H9 (cell line): Measurements from ENCODE around the gene OR12D1. TPM values are rescaled to one million over a fixed set of nuclear protein-coding genes. Genes with fewer than 3 reads are reported as not detected.

ENCODE experiments used
- DNase-seq: peaks from one replicate; pipeline ENCODE4 v3.0.0-alpha.2; 2017
- H2AFZ ChIP-seq: one replicate; pipeline ENCODE4 v1.6.1; 2013; ENCODE audit warnings: mild to moderate bottlenecking, low read length, control low read depth, moderate library complexity
- H2AK5ac ChIP-seq: 2 replicates; pipeline ENCODE4 v1.6.1; 2013; ENCODE audit warnings: low read length, control low read depth, mixed read lengths; ENCODE audit not compliant: insufficient read length
- H2BK120ac ChIP-seq: one replicate; pipeline ENCODE4 v1.6.1; 2013; ENCODE audit warnings: low read depth, mild to moderate bottlenecking, low read length, control low read depth, inconsistent platforms; ENCODE audit not compliant: poor library complexity, severe bottlenecking
- H2BK12ac ChIP-seq: 2 replicates; pipeline ENCODE4 v1.6.1; 2013; ENCODE audit warnings: low read length, control low read depth, mixed read lengths, low read depth; ENCODE audit not compliant: insufficient read length
- H2BK15ac ChIP-seq: 2 replicates; pipeline ENCODE4 v1.6.1; 2013; ENCODE audit warnings: low read depth, low read length, control low read depth
- H2BK20ac ChIP-seq: one replicate; pipeline ENCODE4 v1.6.1; 2013; ENCODE audit warnings: low read depth, mild to moderate bottlenecking, low read length, control low read depth, inconsistent platforms; ENCODE audit not compliant: poor library complexity, severe bottlenecking
- H2BK5ac ChIP-seq: 2 replicates; pipeline ENCODE4 v1.6.1; 2013; ENCODE audit warnings: low read length, control low read depth, mixed read lengths; ENCODE audit not compliant: insufficient read length
- H3K14ac ChIP-seq: 2 replicates; pipeline ENCODE4 v1.6.1; 2013; ENCODE audit warnings: low read length, control low read depth; ENCODE audit not compliant: insufficient read depth
- H3K18ac ChIP-seq: 2 replicates; pipeline ENCODE4 v1.6.1; 2013; ENCODE audit warnings: low read depth, mild to moderate bottlenecking, mixed read lengths, low read length, control low read depth; ENCODE audit not compliant: insufficient read length
- H3K23ac ChIP-seq: 2 replicates; pipeline ENCODE4 v1.6.1; 2013; ENCODE audit warnings: low read length, control low read depth, mixed read lengths, low read depth; ENCODE audit not compliant: insufficient read length
- H3K23me2 ChIP-seq: 2 replicates; pipeline ENCODE4 v1.6.1; 2013; ENCODE audit warnings: low read depth, mild to moderate bottlenecking, mixed read lengths, low read length, control low read depth; ENCODE audit not compliant: insufficient read length, poor library complexity, severe bottlenecking
- H3K27ac ChIP-seq: 2 replicates; pipeline ENCODE4 v1.5.1; 2013; ENCODE audit warnings: low read length, control low read depth, mixed read lengths, low read depth; ENCODE audit not compliant: insufficient read length
- H3K27me3 ChIP-seq: 2 replicates; pipeline ENCODE4 v1.6.1; 2013; ENCODE audit warnings: low read length, control low read depth, inconsistent platforms; ENCODE audit not compliant: insufficient read depth
- H3K4ac ChIP-seq: 2 replicates; pipeline ENCODE4 v1.6.1; 2013; ENCODE audit warnings: low read depth, mild to moderate bottlenecking, control low read depth, inconsistent platforms, low read length, moderate library complexity
- H3K4me1 ChIP-seq: 2 replicates; pipeline ENCODE4 v1.6.1; 2013; ENCODE audit warnings: low read length, control low read depth, inconsistent platforms; ENCODE audit not compliant: insufficient read depth
- H3K4me2 ChIP-seq: 2 replicates; pipeline ENCODE4 v1.6.1; 2013; ENCODE audit warnings: low read length, control low read depth, mixed read lengths; ENCODE audit not compliant: insufficient read length, insufficient read depth
- H3K56ac ChIP-seq: 2 replicates; pipeline ENCODE4 v1.6.1; 2013; ENCODE audit warnings: low read depth, mild to moderate bottlenecking, mixed read lengths, low read length, control low read depth; ENCODE audit not compliant: insufficient read length
- H3K79me1 ChIP-seq: 2 replicates; pipeline ENCODE4 v1.6.1; 2013; ENCODE audit warnings: low read depth, mild to moderate bottlenecking, moderate library complexity, low read length, control low read depth, inconsistent platforms; ENCODE audit not compliant: insufficient read depth, poor library complexity, severe bottlenecking
- H3K79me2 ChIP-seq: 2 replicates; pipeline ENCODE4 v1.6.1; 2013; ENCODE audit warnings: low read length, control low read depth, inconsistent platforms; ENCODE audit not compliant: insufficient read depth
- H3K9ac ChIP-seq: 2 replicates; pipeline ENCODE4 v1.6.1; 2013; ENCODE audit warnings: low read length, control low read depth, mixed read lengths; ENCODE audit not compliant: insufficient read length; ENCODE audit errors: extremely low read depth
- H3K9me3 ChIP-seq: one replicate; pipeline ENCODE4 v1.6.1; 2013; ENCODE audit warnings: low read depth, low read length, inconsistent platforms; ENCODE audit not compliant: control insufficient read depth
- H3T11ph ChIP-seq: one replicate; pipeline ENCODE4 v1.6.1; 2013; ENCODE audit warnings: mild to moderate bottlenecking, low read length, control low read depth, inconsistent platforms
- H4K20me1 ChIP-seq: one replicate; pipeline ENCODE4 v1.6.1; 2013; ENCODE audit not compliant: control insufficient read depth, insufficient read length, insufficient read depth
- H4K5ac ChIP-seq: 2 replicates; pipeline ENCODE4 v1.6.1; 2013; ENCODE audit warnings: low read depth, mild to moderate bottlenecking, mixed read lengths, low read length, control low read depth; ENCODE audit not compliant: insufficient read length
- H4K8ac ChIP-seq: replicated peaks from 2 replicates; pipeline ENCODE4 v1.6.1; 2013; ENCODE audit warnings: low read length, control low read depth, mixed read lengths, low read depth; ENCODE audit not compliant: insufficient read length
- H4K91ac ChIP-seq: 2 replicates; pipeline ENCODE4 v1.6.1; 2013; ENCODE audit warnings: low read depth, mild to moderate bottlenecking, moderate library complexity, mixed read lengths, low read length, control low read depth; ENCODE audit not compliant: insufficient read length
- H3K27ac Mint-ChIP-seq, 3 experiments: 2 replicates in 2 of 3; 3 replicates in 1 of 3; pipeline ENCODE4 v1.8.0; 2020 to 2021; ENCODE audit warnings: mixed read lengths in 3 of 3, mild to moderate bottlenecking in 1 of 3, moderate library complexity in 1 of 3
- H3K27me3 Mint-ChIP-seq: 2 replicates; pipeline ENCODE4 v1.8.0; 2021; ENCODE audit warnings: low read depth, mild to moderate bottlenecking, moderate library complexity, mixed read lengths
- H3K36me3 Mint-ChIP-seq, 3 experiments: 2 replicates in 2 of 3; 3 replicates in 1 of 3; pipeline ENCODE4 v1.8.0; 2020 to 2021; ENCODE audit warnings: low read depth in 3 of 3, mixed read lengths in 3 of 3; ENCODE audit not compliant: insufficient read depth in 1 of 3
- H3K4me1 Mint-ChIP-seq, 2 experiments: 2 replicates each; pipeline ENCODE4 v1.8.0; 2020; ENCODE audit warnings: mixed read lengths in 2 of 2
- H3K4me3 Mint-ChIP-seq, 2 experiments: 2 replicates in 1 of 2; 3 replicates in 1 of 2; pipeline ENCODE4 v1.8.0; 2020 to 2021; ENCODE audit warnings: mild to moderate bottlenecking in 2 of 2, mixed read lengths in 2 of 2, moderate library complexity in 1 of 2
- H3K9me3 Mint-ChIP-seq, 2 experiments: 2 replicates in 1 of 2; 3 replicates in 1 of 2; pipeline ENCODE4 v1.8.0; 2020; ENCODE audit warnings: mild to moderate bottlenecking in 2 of 2, mixed read lengths in 2 of 2, moderate library complexity in 1 of 2
- CTCF ChIP-seq: fragments of 200-600 bp; sonication (generic); conservative IDR thresholded peaks from 3 replicates; pipeline ENCODE4 v1.8.0; 2021; ENCODE audit warnings: antibody characterized with exemption, mild to moderate bottlenecking
- WGBS: extraction: QIAGEN DNeasy Blood & Tissue Kit; methylation state at CpG from one replicate; pipeline ENCODE4 v1.1.7; 2013; ENCODE audit warnings: missing lambda C conversion rate, low lambda C conversion rate, mixed read lengths; ENCODE audit not compliant: insufficient read length; ENCODE audit errors: extremely low coverage; 5-methylcytosine and 5-hydroxymethylcytosine counted together
- total RNA-seq: library from RNA; stranded (reverse); gene quantifications from 2 replicates; pipeline ENCODE4 v1.2.1, GENCODE V29; 2021

Gene OR12D1
- total RNA-seq, 1 experiment from 2014 or later: not detected

- Histone ChIP-seq H2BK15ac (no peak overlapping the region), H3K4me2 (no peak overlapping the region), H3K27ac (no peak overlapping the region), H2BK20ac (no peak overlapping the region), H2AFZ (no peak overlapping the region), H3K4ac (no peak overlapping the region), H4K20me1 (no peaks in the 10 kb centered on the region), H3K9ac (no peak overlapping the region), H3T11ph (no peak overlapping the region), H3K79me2 (no peaks in the 10 kb centered on the region), H3K18ac (no peak overlapping the region), H4K5ac (no peak overlapping the region), H3K4me1 (peaks cover 3% of the 10 kb centered on the region; the same call in 1 of the 2 replicates), H3K14ac (no peak overlapping the region), H3K23ac (no peak overlapping the region), H4K8ac (no peak overlapping the region), H2AK5ac (no peak overlapping the region), H3K9me3 (no peaks in the 10 kb centered on the region), H2BK120ac (no peak overlapping the region), H2BK5ac (no peak overlapping the region), H4K91ac (no peak overlapping the region), H3K23me2 (no peaks in the 10 kb centered on the region), H3K56ac (no peak overlapping the region), H2BK12ac (no peak overlapping the region), H3K27me3 (no peaks in the 10 kb centered on the region), H3K79me1 (no peaks in the 10 kb centered on the region)
- DNase-seq: no peak
- H3K9me3 Mint-ChIP-seq: no peaks in the 10 kb centered on the region; a peak in 2 of 5 replicates
- WGBS: no CpG with 5 or more reads among the region's 2 CpGs
- no peak overlapping the region; a peak in 1 of 7 replicates for H3K27ac Mint-ChIP-seq
- H3K36me3 Mint-ChIP-seq: no peaks in the 10 kb centered on the region
- H3K4me3 Mint-ChIP-seq: no peak overlapping the region
- H3K27me3 Mint-ChIP-seq: no peaks in the 10 kb centered on the region
- no peak for TF ChIP-seq CTCF
- peaks cover 12 to 13% of the 10 kb centered on the region in 2 experiments for H3K4me1 Mint-ChIP-seq
Measured at GRCh38 chr6:29424575-29424974, 9.8 kb downstream of the OR12D1 start.
